NCI-H2196 treated with DMSO at 0.1 percent for 48 hours (cell line): Measurements from ENCODE around the gene SLC26A3.

ENCODE experiments used
- DNase-seq: peaks from one replicate; lab custom pipeline; 2025; ENCODE audit not compliant: unreplicated experiment; lab: John Stamatoyannopoulos, UW

The SLC26A3 gene

DNA sequence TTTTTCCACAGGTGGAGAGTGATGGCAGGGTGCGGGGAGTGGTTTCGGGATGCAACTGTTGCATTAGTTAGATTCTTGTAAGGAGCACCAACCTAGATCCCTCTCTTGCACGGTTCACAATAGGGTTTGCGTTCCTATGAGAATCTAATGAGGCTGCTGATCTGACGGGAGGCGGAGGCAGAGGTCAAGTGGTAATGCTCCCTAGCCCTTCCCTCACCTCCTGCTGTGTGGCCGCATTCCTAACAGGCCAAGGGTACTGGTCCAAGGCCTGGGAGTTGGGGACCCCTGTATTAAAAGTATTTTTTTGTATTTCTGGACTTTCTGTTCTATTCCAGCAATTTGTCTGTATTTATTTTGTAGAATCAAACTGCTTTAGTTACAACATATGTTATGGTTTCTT is 51.9 kb downstream of the SLC26A3 start:
- no peak for DNase-seq

DNA sequence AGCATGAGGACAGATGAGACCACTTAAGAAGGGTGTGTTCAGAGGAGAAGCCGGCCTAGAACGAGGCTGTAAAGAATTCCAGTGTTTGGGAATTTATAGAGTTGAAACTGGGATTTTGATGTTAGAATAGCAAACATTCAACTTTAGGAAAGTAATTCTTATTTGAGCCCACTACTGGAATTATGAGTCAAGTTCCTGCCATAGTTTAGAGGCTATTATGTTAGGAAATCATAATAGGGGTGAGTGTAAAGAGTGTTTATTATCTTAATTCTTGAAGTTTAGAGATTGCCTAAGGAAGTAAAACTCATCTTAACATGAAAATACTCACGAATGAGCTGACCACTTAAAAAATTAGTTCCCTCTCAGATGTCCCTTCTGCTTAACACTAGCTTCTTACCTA is 57.0 kb downstream of the SLC26A3 start:
- no peak for DNase-seq

DNA sequence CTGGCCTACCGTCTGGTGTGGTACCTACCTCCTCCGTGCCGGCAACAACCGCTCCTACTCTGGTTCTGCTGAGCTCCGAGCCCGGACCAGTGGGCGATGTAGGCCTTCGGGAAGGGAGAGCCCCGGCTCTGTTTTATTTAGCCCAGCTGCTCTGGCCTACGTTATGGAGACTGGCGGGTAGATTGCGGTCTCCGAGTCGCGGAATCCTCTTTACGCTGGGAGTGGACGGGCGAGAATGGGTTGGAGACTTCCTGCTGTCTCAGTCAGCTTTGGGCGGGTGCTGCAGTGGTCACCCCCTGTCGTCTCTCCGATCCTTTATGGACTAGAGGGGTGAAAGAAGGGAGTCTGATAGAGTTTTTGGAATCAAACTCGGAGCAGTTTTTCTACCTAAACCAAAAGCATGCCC is 58.7 kb downstream of the SLC26A3 start:
- DNase-seq, result peak; percentile 54

DNA sequence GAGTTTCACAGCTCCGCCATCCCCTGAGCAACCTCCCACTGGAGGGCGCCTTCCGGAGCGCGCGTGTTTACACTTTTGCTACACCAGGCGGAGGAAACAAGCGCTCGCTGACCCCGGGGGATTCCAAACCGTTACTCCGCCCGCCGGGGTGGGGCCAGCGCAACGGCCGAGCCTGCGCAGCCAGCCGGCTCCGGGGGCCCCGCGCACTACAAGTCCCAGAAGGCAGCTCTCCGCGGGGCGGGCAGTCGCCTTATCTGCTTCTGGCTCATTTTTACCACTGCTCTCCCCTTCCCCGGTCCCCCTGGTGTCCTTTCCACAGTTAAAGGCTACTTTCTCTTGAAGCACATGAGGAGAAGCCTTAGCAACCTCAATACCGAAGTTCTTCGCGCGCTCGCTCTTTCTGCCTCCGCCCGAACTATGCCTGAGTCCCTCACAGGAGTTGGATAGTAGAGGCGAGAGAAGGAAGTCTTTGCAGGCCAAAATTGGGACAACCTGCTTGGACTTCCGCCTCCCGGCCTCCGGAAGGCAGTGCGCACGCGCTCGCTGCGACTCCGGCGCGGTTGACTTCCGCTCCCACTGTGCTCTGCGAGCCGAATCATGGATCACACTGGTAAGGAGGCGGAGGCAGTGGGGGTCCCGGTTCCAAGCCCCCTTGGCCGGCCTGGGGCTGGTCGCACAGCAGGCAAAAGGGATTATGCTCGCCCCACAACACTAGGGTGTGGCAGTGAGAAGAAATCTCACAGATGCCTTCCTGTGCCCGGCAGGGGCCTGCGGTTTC is 59.3 kb downstream of the SLC26A3 start, which contains the start of gene CBLL1:
CBLL1 (plus strand) TSS at position 576 of the 778 bp plus-strand sequence; CDS start at position 598, 22 bp downstream.
- DNase-seq, result peak; percentile 97

DNA sequence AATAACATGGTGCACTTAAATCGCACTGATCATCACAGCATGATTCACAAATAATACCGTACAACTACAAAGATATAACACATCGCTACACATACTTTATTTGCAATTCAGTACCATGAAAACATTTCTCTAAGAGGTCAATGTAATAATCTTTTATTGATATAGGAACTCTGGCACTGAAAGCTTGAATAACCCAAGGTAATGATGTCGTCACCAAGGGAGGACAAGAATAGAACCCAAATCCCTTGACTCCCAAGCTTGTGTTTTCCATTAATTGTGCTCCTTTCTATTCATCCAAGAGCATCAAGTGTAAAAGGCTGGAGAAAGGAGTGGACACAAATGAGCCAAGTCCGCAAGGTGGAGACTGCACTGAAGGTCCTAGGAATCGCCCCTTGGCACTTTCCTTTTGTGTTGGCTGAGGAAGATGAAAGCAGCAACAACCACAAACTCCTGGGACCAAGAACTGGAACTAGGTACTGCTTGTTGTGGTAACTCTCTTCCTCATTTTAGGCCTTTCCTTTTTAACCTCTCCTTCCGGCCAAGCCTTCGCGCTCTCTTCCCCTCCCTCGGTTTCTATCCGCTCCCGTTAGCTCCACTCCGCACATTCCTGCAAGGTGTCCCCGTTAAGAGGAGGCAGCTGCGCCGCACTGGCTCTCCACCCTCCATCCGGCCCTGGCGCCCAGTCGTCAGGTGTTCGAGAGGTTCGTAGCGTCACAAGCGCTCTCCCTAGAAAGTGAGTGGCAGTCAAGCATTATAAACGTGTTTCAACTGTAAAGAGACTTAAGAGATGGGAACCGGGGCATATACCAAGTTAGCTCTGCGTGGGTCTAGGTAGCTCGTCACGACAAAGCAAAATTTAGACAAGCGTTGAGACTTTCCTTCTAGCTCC is 60.1 kb downstream of the SLC26A3 start:
- DNase-seq, result peak; percentile 81

DNA sequence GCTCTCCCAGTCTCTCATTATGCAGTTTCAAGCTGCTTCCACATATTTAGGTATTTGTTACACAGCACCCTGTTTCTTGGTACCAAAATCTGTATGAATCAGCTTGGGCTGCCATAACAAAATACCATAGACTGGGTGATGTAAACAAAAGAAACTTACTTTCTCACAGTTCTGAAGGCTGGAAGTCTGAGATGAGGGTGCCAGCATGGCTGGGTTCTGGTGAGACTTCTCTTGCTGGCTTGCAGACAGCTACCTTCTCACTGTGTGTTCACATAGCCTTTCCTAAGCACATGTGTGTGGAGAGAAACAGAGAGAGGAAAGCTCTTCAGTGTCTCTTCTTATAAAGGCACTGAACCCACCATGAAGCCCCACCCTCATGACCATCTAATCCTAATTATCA is 74.7 kb downstream of the SLC26A3 start:
- no peak for DNase-seq

DNA sequence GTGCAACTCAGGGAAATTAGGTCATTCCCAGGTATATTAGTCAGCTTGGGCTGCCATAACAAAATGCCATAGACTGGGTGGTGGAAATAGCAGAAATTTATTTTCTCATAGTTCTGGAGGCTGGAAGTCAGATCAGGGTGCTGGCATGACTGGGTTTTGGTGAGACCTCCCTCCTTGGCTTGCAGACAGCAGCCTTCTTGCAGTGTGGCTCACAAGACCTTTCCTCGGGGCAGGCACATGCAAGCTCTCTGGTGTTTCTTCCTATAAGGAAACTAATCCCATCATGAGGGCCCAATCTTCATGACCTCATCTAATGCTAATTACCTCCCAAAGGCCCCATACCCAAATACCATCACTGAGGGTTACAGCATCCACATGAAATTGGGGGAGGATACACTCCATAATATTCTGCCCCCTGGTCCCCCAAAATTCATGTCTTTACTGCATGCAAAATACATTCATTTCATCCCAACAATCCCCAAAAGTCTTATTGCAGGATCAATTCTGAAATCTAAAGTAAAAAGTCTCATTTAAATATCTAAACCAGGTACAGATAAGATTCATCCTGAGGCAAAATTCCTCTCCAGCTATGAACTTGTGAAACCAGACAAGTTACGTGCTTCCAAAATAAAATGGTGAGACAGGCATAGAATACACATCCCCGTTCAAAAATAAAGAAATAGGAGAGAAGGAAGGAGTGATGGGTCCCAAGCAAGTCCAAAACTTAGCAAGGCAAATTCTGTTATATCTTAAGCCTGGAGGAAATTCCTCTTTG is 76.5 kb downstream of the SLC26A3 start:
- no peak for DNase-seq

DNA sequence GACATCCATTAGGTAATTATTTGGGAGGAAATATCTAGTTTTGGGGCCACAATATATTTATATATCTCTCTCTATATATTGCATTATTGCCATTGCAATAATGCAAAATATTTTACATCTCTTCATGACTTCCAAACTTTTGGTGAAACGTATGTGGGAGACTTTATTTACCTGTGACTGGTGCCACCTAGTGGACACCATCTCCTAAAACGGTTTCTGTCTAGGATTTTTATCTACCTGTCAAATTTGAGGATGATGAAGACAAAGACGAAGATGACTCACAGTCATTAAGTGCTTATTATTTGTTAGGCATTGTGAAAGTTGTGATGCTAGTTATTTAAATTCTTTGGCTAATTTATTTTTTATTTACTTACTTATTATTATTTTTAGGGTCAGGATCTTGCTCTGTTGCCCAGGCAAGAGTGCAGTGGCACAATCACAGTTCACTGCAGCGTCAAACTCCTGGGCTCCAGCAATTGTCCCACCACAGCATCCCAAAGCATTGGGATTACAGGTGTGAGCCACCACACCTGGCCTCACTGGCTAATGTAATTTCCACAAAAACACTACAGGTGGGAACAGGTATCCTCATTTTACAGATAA is 77.8 kb downstream of the SLC26A3 start:
- peak; percentile 5 for DNase-seq

DNA sequence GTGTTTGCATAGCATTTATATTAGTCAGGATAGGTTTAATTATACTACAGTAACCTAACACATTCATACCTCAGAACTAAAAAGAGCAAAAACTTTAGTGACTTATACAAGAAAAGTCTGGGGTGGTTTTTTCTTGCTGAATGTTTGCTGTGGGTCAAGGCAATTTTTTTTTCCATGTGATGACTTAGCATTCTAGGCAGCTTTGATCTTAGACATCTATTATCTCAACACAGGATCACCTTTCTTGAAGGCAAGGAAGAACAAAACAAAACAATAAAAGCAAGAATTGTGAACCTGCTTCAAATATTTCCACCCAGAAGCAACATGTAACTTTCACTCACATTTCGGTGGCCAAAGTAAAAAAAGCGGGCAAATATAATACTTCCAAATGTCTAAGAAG is 79.8 kb downstream of the SLC26A3 start:
- no peak for DNase-seq

DNA sequence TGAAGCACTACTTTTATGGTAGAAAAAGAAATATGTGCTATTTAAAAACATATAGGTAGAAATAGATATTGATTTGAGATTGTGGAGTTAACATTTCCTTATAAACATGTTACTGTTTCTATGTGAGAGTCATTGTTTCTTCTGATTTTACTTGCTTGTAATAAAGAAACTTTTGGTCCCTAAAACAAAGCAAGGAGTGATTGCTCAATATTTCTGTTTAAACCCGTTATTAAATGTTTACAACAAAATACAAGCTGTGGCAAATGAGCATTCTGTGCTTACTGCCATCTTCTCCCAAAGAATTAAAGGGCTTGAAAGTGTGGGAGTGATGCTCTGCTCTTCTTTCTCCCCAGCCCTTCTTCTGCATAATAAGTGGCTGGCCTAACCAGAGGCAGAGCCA is 81.7 kb downstream of the SLC26A3 start:
- no peak for DNase-seq

DNA sequence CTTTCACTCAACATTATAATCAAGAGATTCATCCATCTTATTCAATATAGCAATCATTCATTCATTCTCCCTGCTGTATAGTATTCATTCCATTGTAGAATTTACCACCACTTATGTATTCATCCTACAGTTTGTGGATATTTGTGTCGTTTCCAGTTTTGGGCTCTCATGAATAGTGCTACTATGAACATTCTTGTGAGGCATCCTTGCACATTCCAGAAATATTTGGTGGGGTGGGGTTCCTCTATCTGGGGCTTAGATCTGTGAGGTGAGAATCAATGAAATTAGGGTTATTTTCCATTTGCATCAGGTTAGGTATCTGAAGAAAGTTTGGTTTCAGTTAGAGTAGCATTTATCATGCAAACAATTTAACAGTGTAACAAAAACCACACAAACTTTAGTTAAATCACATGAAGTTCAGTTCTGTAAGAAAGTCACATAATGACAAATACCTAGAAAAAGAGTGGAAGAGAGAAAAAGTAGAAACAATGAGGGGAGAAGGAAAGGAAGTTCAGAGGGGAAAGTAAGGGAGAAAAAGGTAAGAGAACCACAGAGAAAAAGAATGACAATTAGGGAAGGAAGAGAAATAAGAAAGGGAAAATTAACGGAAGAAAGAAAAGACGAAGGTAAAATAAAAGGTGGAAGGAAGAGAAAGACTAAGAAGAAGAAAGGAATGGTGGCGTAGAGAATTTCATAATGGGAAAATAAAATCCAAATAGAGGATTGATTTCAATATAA is 84.4 kb downstream of the SLC26A3 start:
- no peak for DNase-seq

DNA sequence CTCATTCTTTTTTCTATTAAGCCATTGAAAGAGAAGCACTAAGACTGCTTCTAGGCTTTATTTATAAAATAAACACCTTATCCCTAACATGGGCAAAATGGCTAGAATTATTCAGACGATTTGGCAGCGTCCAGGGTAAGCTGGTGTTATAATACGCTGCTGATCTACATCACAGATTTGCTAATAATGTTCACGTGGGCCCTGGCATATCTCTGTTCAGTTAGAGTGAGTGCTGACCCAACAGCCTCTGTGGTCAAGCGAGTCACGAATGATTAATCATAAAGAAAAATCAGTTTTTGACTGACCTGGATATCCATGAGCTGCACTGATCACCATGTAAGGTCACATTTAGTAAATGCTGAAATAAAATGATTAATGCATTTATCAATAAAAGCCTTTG is 87.5 kb downstream of the SLC26A3 start:
- DNase-seq, result no peak
